Activated T-helper 1 cell treated with anti-CD3 and anti-CD28 coated beads, Interleukin-12 subunit alpha, Interleukin-12 subunit beta, Interleukin-2, Interleukin-4 antibody, amounts not matched to agents 30 ng/mL and 10 ng/mL and 1 ng/mL, durations not matched to agents 14 hours and 24 hours and 36 hours (primary cell): Measurements from ENCODE around the gene NCLN. TPM values are rescaled to one million over a fixed set of nuclear protein-coding genes. Genes with fewer than 3 reads are reported as not detected.
"Not testable (repeated sequence)": the region's sequence is repeated elsewhere in the genome, so short reads cannot be mapped to it uniquely, and the experiment has no call there.

Experiments used
- DNase-seq: peaks from one replicate; pipeline ENCODE4 v3.0.0; 2021; ENCODE audit warnings: low spot score
- H3K27ac Mint-ChIP-seq: one replicate; pipeline ENCODE4 v1.8.0; 2021; ENCODE audit warnings: mild to moderate bottlenecking, mixed read lengths
- H3K27me3 Mint-ChIP-seq: one replicate; pipeline ENCODE4 v1.8.0; 2022; ENCODE audit warnings: mild to moderate bottlenecking, moderate library complexity, mixed read lengths; ENCODE audit not compliant: insufficient read depth
- H3K36me3 Mint-ChIP-seq: one replicate; pipeline ENCODE4 v1.8.0; 2021; ENCODE audit warnings: low read depth, mixed read lengths
- H3K4me1 Mint-ChIP-seq: one replicate; pipeline ENCODE4 v1.8.0; 2021; ENCODE audit warnings: low read depth, mixed read lengths
- H3K4me3 Mint-ChIP-seq: one replicate; pipeline ENCODE4 v1.8.0; 2021; ENCODE audit warnings: mild to moderate bottlenecking, moderate library complexity, mixed read lengths
- H3K9me3 Mint-ChIP-seq: one replicate; pipeline ENCODE4 v1.8.0; 2021; ENCODE audit warnings: mixed read lengths
- intact Hi-C: fragments of 100-400 bp; cut with micrococcal nuclease; formaldehyde crosslinking; loops from one replicate; pipeline ENCODE4 v1.15.1; 2024
- total RNA-seq: library from RNA; stranded (reverse); gene quantifications from 2 replicates; pipeline ENCODE4 v1.2.3, GENCODE V29; 2022

The NCLN gene
- total RNA-seq, 1 donor from 2014 or later: 118 TPM

GRCh38 chr19:3216874-3217273 is 31.1 kb downstream of the NCLN start:
- Mint-ChIP-seq H3K27ac (no peak overlapping the region), H3K4me3 (no peak overlapping the region), H3K9me3 (no peaks in the 10 kb centered on the region), H3K27me3 (no peaks in the 10 kb centered on the region), H3K36me3 (no peaks in the 10 kb centered on the region), H3K4me1 (no peaks in the 10 kb centered on the region)
- intact Hi-C loops: no loop called here
- DNase-seq: no peak

GRCh38 chr19:3220576-3220975 is 34.8 kb downstream of the NCLN start:
- no peak overlapping the region for H3K27ac Mint-ChIP-seq
- H3K4me3 Mint-ChIP-seq: no peak overlapping the region
- intact Hi-C loops: no loop called here
- no peaks in the 10 kb centered on the region for H3K36me3 Mint-ChIP-seq
- no peak for DNase-seq
- H3K27me3 Mint-ChIP-seq: peaks cover 5% of the 10 kb centered on the region
- no peaks in the 10 kb centered on the region for H3K9me3 Mint-ChIP-seq
- no peaks in the 10 kb centered on the region for H3K4me1 Mint-ChIP-seq

GRCh38 chr19:3221576-3221975 is 35.8 kb downstream of the NCLN start:
- not testable (repeated sequence) for H3K36me3 Mint-ChIP-seq

GRCh38 chr19:3222709-3223108 is 37.0 kb downstream of the NCLN start:
- intact Hi-C loops: no loop called here

More at GRCh38 chr19:3221576-3221975, 35.8 kb downstream of the NCLN start:
- DNase-seq, H3K9me3 Mint-ChIP-seq, H3K27ac Mint-ChIP-seq, H3K4me1 Mint-ChIP-seq, H3K4me3 Mint-ChIP-seq, intact Hi-C loops: not testable (repeated sequence)
- peaks cover 11% of the 10 kb centered on the region for H3K27me3 Mint-ChIP-seq

GRCh38 chr19:3224346-3225168 is 38.8 kb downstream of the NCLN start, which contains the start of gene CELF5:
Gene CELF5 (plus strand): TSS chr19:3224661. CDS start chr19:3224740, 79 bp downstream.
- Mint-ChIP-seq H3K4me3 (no peak within 1 kb of the TSS), H3K9me3 (no peaks in the 10 kb centered on the region), H3K27me3 (peaks cover 24% of the 10 kb centered on the region), H3K4me1 (no peaks in the 10 kb centered on the region), H3K36me3 (no peaks in the 10 kb centered on the region), H3K27ac (no peak within 1 kb of the TSS)
- intact Hi-C loops: no loop called here
- DNase-seq: peak; percentile 19

More at GRCh38 chr19:3222709-3223108, 37.0 kb downstream of the NCLN start:
- no peak for DNase-seq
- peaks cover 21% of the 10 kb centered on the region for H3K27me3 Mint-ChIP-seq
- no peak overlapping the region for H3K4me3 Mint-ChIP-seq
- H3K4me1 Mint-ChIP-seq: no peaks in the 10 kb centered on the region
- H3K36me3 Mint-ChIP-seq: no peaks in the 10 kb centered on the region
- no peak overlapping the region for H3K27ac Mint-ChIP-seq
- H3K9me3 Mint-ChIP-seq: no peaks in the 10 kb centered on the region

- H3K27ac Mint-ChIP-seq: no peak overlapping the region
- no peaks in the 10 kb centered on the region for H3K36me3 Mint-ChIP-seq
- H3K27me3 Mint-ChIP-seq: peaks cover 24% of the 10 kb centered on the region
- H3K4me1 Mint-ChIP-seq: no peaks in the 10 kb centered on the region
- H3K4me3 Mint-ChIP-seq: no peak overlapping the region
- no peak for DNase-seq
- intact Hi-C loops: no loop called here
- no peaks in the 10 kb centered on the region for H3K9me3 Mint-ChIP-seq
Measured at GRCh38 chr19:3225169-3225485, 39.4 kb downstream of the NCLN start.

- DNase-seq: no peak
- H3K27ac Mint-ChIP-seq: no peak overlapping the region
- peaks cover 24% of the 10 kb centered on the region for H3K27me3 Mint-ChIP-seq
- H3K4me1 Mint-ChIP-seq: no peaks in the 10 kb centered on the region
- H3K4me3 Mint-ChIP-seq: no peak overlapping the region
- no peaks in the 10 kb centered on the region for H3K36me3 Mint-ChIP-seq
- intact Hi-C loops: no loop called here
- H3K9me3 Mint-ChIP-seq: no peaks in the 10 kb centered on the region
Measured at GRCh38 chr19:3225677-3226093, 40.0 kb downstream of the NCLN start.

GRCh38 chr19:3227054-3227626 is 41.4 kb downstream of the NCLN start:
- intact Hi-C loops: no loop called here
- no peaks in the 10 kb centered on the region for H3K4me1 Mint-ChIP-seq
- H3K36me3 Mint-ChIP-seq: no peaks in the 10 kb centered on the region
- H3K27me3 Mint-ChIP-seq: peaks cover 24% of the 10 kb centered on the region
- no peak for DNase-seq
- H3K4me3 Mint-ChIP-seq: no peak overlapping the region
- H3K9me3 Mint-ChIP-seq: no peaks in the 10 kb centered on the region
- no peak overlapping the region for H3K27ac Mint-ChIP-seq

- Mint-ChIP-seq H3K4me3 (no peak overlapping the region), H3K27ac (no peak overlapping the region)
Measured at GRCh38 chr19:3229346-3229743, 43.6 kb downstream of the NCLN start.

GRCh38 chr19:3229888-3230496 is 44.3 kb downstream of the NCLN start:
- no peak overlapping the region for H3K4me3 Mint-ChIP-seq
- no peaks in the 10 kb centered on the region for H3K4me1 Mint-ChIP-seq
- H3K27me3 Mint-ChIP-seq: peaks cover 24% of the 10 kb centered on the region
- DNase-seq: no peak
- H3K9me3 Mint-ChIP-seq: no peaks in the 10 kb centered on the region
- H3K27ac Mint-ChIP-seq: no peak overlapping the region
- no peaks in the 10 kb centered on the region for H3K36me3 Mint-ChIP-seq
- intact Hi-C loops: no loop called here

More at GRCh38 chr19:3229346-3229743, 43.6 kb downstream of the NCLN start:
- intact Hi-C loops: no loop called here
- Mint-ChIP-seq H3K27me3 (peaks cover 24% of the 10 kb centered on the region), H3K4me1 (no peaks in the 10 kb centered on the region), H3K9me3 (no peaks in the 10 kb centered on the region), H3K36me3 (no peaks in the 10 kb centered on the region)
- no peak for DNase-seq

GRCh38 chr19:3231288-3231687 is 45.6 kb downstream of the NCLN start:
- Mint-ChIP-seq H3K9me3 (no peaks in the 10 kb centered on the region), H3K27ac (no peak overlapping the region), H3K27me3 (peaks cover 19% of the 10 kb centered on the region), H3K4me1 (no peaks in the 10 kb centered on the region), H3K36me3 (no peaks in the 10 kb centered on the region), H3K4me3 (no peak overlapping the region)
- no peak for DNase-seq
- intact Hi-C loops: no loop called here

- peaks cover 3% of the 10 kb centered on the region for H3K27me3 Mint-ChIP-seq
- intact Hi-C loops: no loop called here
- DNase-seq: no peak
- H3K4me3 Mint-ChIP-seq: no peak overlapping the region
- no peak overlapping the region for H3K27ac Mint-ChIP-seq
- H3K36me3 Mint-ChIP-seq: no peaks in the 10 kb centered on the region
- H3K9me3 Mint-ChIP-seq: no peaks in the 10 kb centered on the region
- no peaks in the 10 kb centered on the region for H3K4me1 Mint-ChIP-seq
Measured at GRCh38 chr19:3233116-3233515, 47.4 kb downstream of the NCLN start.

GRCh38 chr19:3233831-3234230 is 48.1 kb downstream of the NCLN start:
- Mint-ChIP-seq H3K36me3 (no peaks in the 10 kb centered on the region), H3K27me3 (peaks cover 3% of the 10 kb centered on the region), H3K4me3 (no peak overlapping the region), H3K4me1 (no peaks in the 10 kb centered on the region), H3K9me3 (no peaks in the 10 kb centered on the region), H3K27ac (no peak overlapping the region)
- intact Hi-C loops: no loop called here
- DNase-seq: no peak
